AG08396 (cell line): ENCODE measurements around the gene ZNF443.
A peak's percentile ranks its signal among the peaks of the same experiment; 100 is the strongest.
"Not testable (repeated sequence)": the region's sequence is repeated elsewhere in the genome, so short reads cannot be mapped to it uniquely, and the experiment has no call there.

Source experiments
- DNase-seq: peaks from one replicate; pipeline ENCODE4 v3.0.0; 2012; ENCODE audit warnings: low spot score, mixed read lengths

Gene ZNF443

GRCh38 chr19:12440541-12441316 is at the start of gene ZNF443:
Gene ZNF443 (minus strand): TSS chr19:12441021. CDS start chr19:12440914, 107 bp downstream.
- DNase-seq = peak; percentile 92

GRCh38 chr19:12486265-12486783 is 45.5 kb upstream of the ZNF443 start:
- not testable (repeated sequence) for DNase-seq

- no peak for DNase-seq
These were observed 44.8 kb upstream of the ZNF443 start for GRCh38 chr19:12485571-12485970.

GRCh38 chr19:12485052-12485416 is 44.2 kb upstream of the ZNF443 start:
- DNase-seq = no peak

GRCh38 chr19:12484371-12485051 is 43.7 kb upstream of the ZNF443 start, which contains the start of gene ZNF709:
Gene ZNF709 (minus strand): TSS chr19:12484816. CDS start chr19:12484657, 159 bp downstream.
- DNase-seq = peak; percentile 96

GRCh38 chr19:12484011-12484370 is 43.2 kb upstream of the ZNF443 start:
- no peak for DNase-seq

GRCh38 chr19:12482509-12482886 is 41.7 kb upstream of the ZNF443 start:
- no peak for DNase-seq

GRCh38 chr19:12481781-12482508 is 41.1 kb upstream of the ZNF443 start:
- DNase-seq = no peak

GRCh38 chr19:12478234-12478941 is 37.6 kb upstream of the ZNF443 start:
- no peak for DNase-seq

GRCh38 chr19:12467651-12468050 is 26.8 kb upstream of the ZNF443 start:
- DNase-seq = not testable (repeated sequence)

- no peak for DNase-seq
These were observed 24.4 kb upstream of the ZNF443 start for GRCh38 chr19:12465211-12465610.

- DNase-seq = no peak
These were observed 23.9 kb upstream of the ZNF443 start for GRCh38 chr19:12464769-12465168.

- DNase-seq = not testable (repeated sequence)
These were observed 23.3 kb upstream of the ZNF443 start for GRCh38 chr19:12464139-12464538.

- DNase-seq = no peak
These were observed 12.7 kb upstream of the ZNF443 start for GRCh38 chr19:12453495-12453894.

GRCh38 chr19:12450844-12451243 is 10.0 kb upstream of the ZNF443 start:
- DNase-seq = no peak

GRCh38 chr19:12448808-12449207 is 8.0 kb upstream of the ZNF443 start:
- DNase-seq = no peak

- not testable (repeated sequence) for DNase-seq
These were observed 908 bp downstream of the ZNF443 start for GRCh38 chr19:12439686-12440540.

GRCh38 chr19:12430726-12431299 is 10.0 kb downstream of the ZNF443 start:
- not testable (repeated sequence) for DNase-seq

- no peak for DNase-seq
These were observed 14.9 kb downstream of the ZNF443 start for GRCh38 chr19:12425888-12426274.

- no peak for DNase-seq
These were observed 15.5 kb downstream of the ZNF443 start for GRCh38 chr19:12425236-12425887.
